Measurements from ENCODE around the gene RPL32. TPM values are rescaled to one million over a fixed set of nuclear protein-coding genes. Genes with fewer than 3 reads are reported as not detected.

The RPL32 gene
- total RNA-seq, 1 donor, result 1,353 TPM

GRCh38 chr3:12824299-12824698, 17.1 kb downstream of the RPL32 start:
- no peak for DNase-seq (ENCODE audit: low read depth)
- no peak overlapping the region for H3K4me3 ChIP-seq (ENCODE audit: low read depth, low read length)
- TF ChIP-seq, protein P1, sequence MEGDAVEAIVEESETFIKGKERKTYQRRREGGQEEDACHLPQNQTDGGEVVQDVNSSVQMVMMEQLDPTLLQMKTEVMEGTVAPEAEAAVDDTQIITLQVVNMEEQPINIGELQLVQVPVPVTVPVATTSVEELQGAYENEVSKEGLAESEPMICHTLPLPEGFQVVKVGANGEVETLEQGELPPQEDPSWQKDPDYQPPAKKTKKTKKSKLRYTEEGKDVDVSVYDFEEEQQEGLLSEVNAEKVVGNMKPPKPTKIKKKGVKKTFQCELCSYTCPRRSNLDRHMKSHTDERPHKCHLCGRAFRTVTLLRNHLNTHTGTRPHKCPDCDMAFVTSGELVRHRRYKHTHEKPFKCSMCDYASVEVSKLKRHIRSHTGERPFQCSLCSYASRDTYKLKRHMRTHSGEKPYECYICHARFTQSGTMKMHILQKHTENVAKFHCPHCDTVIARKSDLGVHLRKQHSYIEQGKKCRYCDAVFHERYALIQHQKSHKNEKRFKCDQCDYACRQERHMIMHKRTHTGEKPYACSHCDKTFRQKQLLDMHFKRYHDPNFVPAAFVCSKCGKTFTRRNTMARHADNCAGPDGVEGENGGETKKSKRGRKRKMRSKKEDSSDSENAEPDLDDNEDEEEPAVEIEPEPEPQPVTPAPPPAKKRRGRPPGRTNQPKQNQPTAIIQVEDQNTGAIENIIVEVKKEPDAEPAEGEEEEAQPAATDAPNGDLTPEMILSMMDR (IDR thresholded peaks at IDR 0.05; ENCODE audit: insufficient read depth, low read length), result no peak

- TF ChIP-seq, protein P1 (IDR thresholded peaks at IDR 0.05; ENCODE audit: insufficient read depth, low read length), result peak; percentile 54
- H3K4me3 ChIP-seq (ENCODE audit: low read depth, low read length), result no peak overlapping the region
- peak; percentile 59 for DNase-seq (ENCODE audit: low read depth)
These were observed 18.5 kb downstream of the RPL32 start for GRCh38 chr3:12822725-12823373.

GRCh38 chr3:12818773-12819172, 22.6 kb downstream of the RPL32 start:
- TF ChIP-seq, protein P1 (IDR thresholded peaks at IDR 0.05; ENCODE audit: insufficient read depth, low read length), result no peak
- no peak for DNase-seq (ENCODE audit: low read depth)
- H3K4me3 ChIP-seq (ENCODE audit: low read depth, low read length), result no peak overlapping the region

DNA sequence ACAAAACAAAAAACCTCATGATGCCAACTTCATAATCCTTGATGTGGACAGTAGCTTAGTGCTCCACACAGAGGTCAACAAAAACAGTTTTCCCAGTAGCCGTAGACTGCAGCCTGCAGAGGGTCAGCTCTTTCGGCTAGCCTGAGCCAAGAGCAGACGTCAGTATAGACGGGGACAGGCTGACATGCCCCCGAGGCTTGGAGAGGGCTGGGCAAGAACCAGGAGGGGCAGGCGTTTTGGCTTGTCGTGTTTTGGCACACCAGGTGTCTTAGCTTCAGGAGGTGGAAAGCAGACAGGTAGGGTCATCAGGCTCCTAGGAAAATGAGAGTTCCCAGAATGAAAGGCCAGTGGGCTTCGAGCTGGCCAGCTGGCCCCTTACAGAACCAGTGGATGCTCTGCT, 23.1 kb downstream of the RPL32 start:
- H3K4me3 ChIP-seq (ENCODE audit: low read depth, low read length), result no peak overlapping the region
- no peak for DNase-seq (ENCODE audit: low read depth)
- TF ChIP-seq, protein P1 (IDR thresholded peaks at IDR 0.05; ENCODE audit: insufficient read depth, low read length), result no peak

DNA sequence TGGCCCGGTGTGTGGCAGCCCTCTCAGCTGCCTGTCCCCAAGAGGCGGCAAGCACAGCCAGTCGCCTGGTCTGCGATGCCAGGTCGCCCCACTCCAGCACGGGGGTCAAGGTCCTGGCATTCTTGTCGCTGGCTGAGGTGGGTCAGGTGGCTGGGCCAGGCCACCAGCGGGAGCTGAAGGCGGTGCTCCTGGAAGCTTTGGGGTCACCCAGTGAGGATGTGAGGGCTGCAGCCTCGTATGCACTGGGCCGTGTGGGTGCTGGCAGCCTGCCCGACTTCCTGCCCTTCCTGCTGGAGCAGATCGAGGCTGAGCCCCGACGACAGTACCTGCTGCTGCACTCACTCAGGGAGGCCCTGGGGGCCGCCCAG, 24.0 kb downstream of the RPL32 start:
- no peak overlapping the region for H3K4me3 ChIP-seq (ENCODE audit: low read depth, low read length)
- DNase-seq (ENCODE audit: low read depth), result no peak
- TF ChIP-seq, protein P1 (IDR thresholded peaks at IDR 0.05; ENCODE audit: insufficient read depth, low read length), result no peak

- H3K4me3 ChIP-seq (ENCODE audit: low read depth, low read length), result no peak overlapping the region
- TF ChIP-seq, protein P1 (IDR thresholded peaks at IDR 0.05; ENCODE audit: insufficient read depth, low read length), result no peak
- DNase-seq (ENCODE audit: low read depth), result no peak
These were observed 24.6 kb downstream of the RPL32 start for GRCh38 chr3:12816521-12817342.
